Activated CD4-positive, alpha-beta T cell treated with anti-CD3 and anti-CD28 coated beads, Interleukin-2, amount 50 U/mL, for 1 hour (primary cell): Measurements from ENCODE around the gene BCL2.

Experiments
- DNase-seq: peaks from one replicate; pipeline ENCODE4 v3.0.0-alpha.2; 2020

Gene BCL2

DNA sequence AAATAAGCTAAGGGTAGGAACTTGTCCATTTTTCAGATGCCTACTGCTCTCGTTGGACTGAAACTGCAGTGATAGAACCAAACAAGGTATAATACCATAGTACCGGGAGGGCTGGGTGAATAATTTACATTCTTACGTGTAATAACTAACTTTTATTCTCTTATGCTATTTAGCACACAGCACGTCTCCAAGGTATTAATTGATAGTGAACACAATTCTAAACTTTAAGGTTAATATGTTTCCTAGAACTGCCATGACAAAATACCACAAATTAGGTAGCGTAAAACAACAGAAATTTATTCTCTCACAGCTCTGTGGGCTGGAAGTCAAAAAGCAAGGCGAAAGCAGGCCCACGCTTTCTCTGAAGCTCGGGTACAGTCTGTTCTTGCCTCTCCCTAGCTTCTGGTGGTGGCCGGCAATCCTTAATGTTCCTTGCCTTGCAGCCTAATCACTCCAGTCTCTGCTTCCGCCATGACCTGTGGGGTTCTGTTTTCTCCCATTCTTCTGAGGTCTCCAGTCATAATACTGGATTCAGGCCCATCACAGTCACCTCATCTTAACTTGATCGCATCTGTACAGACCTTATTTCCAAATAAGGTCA is 5.6 kb upstream of the BCL2 start:
- DNase-seq = no peak

DNA sequence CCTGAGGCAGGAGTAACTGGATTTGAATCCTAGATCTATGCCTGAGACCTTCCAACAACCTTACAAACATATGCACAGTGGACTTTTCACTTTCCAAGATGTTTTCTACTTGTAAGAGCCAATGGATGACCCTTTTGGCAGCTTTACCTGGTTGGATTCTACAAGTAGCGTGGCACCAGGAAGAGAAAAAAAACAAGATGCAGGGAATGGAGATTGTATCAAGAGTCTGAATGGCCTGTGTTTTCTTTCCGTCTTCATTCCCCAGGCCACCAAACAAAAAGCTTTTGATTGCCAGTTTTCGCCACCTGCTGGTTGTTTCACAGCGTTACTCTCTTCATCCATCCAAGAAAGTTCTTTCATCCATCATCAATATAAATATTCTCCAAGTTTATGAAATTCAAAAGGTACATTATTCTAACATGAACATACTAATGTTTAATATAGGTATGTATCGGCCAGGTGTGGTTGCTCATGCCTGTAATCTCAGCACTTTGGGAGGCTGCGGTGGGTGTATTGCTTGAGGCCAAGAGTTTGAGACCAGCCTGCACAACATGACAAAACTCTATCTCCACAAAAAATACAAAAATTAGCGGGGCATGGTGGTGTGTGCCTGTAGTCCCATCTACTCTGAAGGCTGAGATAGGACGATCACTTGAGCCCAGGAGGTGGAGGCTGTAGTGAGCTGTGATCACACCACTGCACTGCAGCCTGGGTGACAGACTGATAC is 3.5 kb upstream of the BCL2 start:
- DNase-seq = peak; percentile 46

DNA sequence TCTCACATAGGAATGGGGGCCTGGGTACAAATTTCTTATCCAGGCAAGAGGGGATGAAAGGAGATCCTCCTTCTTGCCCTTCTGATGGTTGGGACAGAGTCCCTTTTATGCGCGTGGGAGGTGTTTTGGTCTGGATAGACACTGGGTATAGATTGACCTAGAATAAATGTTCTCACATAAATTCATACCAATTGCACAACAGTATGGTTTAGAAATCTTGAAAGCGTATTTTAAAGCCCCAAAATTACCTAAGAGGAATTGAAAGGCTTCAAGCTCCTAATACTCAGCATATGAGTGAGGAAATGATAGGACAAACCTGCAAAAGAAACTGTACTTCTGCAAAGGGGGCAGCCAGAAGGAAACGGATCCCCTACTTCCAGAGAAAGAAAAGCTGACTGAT is 2.6 kb upstream of the BCL2 start:
- no peak for DNase-seq

DNA sequence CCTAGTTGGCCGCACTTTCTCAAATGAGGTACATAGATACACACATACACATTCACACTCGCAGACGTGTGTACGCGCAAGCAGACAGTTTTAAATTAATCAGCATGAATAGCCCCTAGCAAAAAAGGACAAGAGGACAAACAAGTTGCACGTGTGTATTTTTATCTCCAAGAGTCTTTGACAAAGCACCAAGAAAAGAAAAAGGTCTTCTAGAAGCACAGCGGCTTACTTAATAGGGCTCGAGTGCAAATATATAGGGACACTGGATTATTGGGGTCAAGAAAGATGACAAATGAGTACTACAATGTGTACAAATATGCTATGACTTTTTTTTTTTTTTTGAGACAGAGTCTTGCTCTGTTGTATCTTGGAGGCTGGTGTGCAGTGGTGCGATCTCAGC is 1.7 kb upstream of the BCL2 start:
- no peak for DNase-seq

DNA sequence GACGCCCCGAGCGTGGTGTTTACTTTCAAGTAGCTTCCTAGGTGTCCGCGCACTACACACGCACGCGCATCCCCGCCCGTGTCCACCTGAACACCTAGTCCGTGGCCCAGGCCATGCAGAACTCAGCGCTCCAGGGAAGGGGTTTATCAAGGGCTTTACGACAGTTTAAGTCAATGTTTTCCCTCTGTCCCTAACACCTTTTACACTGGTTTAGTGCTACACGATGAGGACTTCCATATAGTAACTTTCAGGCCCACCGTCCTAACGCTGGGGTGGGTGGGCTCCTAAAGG is 1.4 kb upstream of the BCL2 start:
- DNase-seq = no peak

DNA sequence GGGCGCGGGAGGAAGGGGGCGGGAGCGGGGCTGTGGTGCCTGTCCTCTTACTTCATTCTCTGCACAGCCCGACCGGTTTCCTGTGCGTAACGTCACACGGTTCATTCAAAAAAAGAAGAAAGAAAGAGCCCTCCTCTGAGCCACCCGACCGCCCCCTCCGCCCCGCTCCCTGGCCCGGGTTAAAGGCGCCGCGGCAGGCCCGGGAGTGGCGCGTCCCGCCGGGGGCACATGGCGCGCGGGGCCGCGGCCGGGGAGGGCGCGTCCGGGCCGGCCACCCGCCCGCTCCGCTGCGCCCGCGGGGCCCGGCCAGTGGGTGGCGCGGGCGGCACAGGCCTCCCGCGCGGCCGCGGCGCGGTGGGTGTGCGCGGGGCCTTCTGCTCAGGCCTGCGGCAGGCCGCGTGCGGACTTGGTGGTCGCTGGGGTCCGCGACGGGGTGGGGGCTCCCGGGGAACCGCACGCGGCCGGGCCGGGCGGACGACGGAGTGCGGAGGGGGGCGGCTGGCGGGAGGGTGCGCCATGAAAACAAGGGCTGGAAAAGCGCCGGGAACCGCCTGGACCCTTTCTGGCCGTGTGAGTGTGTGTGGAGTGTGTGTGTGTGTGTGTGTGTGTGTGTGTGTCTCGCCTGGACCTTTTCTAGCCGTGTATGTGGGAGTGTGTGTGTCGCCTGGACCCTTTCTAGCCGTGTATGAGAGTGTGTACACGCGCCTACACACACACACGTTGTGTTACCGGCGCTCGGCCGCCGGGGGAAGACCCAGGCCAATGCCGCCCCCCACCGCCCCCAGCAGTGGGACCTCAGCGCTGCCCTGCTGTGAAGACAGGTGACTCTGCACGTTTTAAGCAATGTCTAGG is 780 bp upstream of the BCL2 start:
- DNase-seq = peak; percentile 84

DNA sequence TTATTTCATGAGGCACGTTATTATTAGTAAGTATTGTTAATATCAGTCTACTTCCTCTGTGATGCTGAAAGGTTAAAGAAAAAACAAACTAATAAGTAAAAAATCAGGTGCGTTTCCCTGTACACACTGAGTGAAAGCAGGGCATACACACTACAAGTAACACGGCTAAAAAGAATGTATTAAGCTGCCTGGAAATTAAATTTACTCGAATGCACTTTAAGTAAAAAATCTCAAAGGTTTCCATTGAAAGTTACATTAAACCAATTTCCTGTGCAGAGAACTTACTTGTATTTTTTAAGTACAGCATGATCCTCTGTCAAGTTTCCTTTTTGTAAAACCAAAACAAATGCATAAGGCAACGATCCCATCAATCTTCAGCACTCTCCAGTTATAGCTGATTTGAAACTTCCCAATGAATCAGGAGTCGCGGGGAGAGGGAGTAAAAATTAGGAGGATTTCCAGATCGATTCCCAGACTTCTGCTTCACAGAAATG is 633 bp downstream of the BCL2 start:
- DNase-seq = no peak

DNA sequence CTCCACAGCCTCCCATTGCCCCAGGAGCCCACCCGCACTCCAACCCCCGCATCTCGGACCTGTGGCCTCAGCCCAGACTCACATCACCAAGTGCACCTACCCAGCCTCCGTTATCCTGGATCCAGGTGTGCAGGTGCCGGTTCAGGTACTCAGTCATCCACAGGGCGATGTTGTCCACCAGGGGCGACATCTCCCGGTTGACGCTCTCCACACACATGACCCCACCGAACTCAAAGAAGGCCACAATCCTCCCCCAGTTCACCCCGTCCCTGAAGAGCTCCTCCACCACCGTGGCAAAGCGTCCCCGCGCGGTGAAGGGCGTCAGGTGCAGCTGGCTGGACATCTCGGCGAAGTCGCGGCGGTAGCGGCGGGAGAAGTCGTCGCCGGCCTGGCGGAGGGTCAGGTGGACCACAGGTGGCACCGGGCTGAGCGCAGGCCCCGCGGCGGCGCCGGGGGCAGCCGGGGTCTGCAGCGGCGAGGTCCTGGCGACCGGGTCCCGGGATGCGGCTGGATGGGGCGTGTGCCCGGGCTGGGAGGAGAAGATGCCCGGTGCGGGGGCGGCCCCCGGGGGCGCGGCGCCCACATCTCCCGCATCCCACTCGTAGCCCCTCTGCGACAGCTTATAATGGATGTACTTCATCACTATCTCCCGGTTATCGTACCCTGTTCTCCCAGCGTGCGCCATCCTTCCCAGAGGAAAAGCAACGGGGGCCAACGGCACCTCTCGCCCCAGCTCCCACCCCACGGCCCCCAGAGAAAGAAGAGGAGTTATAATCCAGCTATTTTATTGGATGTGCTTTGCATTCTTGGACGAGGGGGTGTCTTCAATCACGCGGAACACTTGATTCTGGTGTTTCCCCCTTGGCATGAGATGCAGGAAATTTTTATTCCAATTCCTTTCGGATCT is 1.3 kb downstream of the BCL2 start:
- peak; percentile 83 for DNase-seq

DNA sequence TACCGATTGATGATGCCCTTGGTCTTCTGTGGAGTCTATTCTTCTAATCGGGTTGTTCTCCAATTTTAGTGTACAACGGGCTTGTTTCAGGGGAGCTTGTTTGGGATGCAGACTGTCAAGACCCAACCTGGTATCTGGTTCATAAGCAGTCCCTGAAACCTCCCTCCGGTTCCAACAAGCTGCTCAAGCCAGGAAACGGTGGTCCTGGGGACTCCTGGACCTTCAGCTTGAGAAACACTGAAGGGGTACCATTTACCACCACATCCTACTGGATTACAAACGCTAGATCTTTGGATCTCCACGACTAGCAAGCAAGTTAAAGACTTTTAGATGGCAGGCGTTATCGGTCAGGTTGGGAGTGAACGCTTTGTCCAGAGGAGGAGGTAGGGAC is 2.0 kb downstream of the BCL2 start:
- no peak for DNase-seq

DNA sequence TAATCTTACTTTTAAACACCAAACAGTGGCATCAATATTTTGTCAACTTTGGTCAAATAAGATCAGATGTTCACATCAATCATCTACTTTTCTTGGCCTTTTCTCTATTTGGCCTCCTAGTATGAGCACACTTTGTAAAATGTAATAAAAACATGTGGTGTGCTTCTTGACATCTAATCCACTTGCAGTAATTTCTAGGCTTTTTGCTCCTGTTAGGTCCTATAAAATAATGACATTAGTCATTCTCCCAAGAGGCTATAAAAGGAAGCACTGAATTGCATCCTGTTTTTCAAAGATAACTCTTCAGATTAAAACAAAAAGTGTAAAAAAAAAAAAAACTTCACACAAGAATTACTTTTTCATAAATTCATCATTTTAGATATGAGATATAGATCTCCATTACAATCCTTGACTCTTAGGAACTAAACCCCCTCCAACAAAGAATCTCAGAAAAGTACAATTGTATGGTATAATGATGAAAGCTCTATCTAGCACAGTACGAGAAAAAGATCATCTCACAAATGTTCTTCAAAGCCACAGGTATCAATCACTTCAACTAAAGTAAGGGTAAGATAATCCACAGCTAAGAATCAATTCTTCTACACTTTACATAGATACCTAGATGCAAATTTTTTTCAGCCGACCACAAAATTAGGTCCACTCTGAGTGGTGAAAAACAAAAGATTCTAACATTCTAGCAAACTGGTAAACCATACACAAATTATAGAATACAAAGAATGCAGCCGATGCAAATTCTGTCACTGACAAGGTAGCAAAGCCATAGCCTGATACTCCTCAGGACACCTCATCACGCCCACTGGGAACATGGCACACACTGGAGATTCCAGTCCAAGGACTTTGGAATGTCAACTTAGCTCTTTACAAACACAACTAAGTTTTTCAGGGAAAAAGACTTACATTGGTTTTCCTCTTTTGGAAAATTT is 2.7 kb downstream of the BCL2 start:
- no peak for DNase-seq

DNA sequence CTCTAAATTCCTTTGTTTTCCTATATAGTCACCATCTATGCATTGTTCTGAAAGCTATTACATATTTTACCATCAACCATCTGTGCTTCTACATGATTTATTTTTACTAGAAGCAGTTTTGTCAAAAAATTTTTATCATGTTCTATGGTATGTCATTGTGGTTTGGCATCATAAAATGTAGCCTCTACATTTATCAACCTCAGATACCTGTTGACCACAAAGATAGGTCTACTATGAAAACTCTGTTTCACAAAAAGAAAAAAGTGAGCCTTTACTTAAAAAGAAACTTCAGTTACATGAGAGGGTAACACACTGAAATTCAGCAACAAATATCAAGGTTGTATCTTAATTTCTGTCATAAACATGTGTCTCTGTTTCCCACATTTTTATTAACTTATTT is 3.7 kb downstream of the BCL2 start:
- DNase-seq = no peak

DNA sequence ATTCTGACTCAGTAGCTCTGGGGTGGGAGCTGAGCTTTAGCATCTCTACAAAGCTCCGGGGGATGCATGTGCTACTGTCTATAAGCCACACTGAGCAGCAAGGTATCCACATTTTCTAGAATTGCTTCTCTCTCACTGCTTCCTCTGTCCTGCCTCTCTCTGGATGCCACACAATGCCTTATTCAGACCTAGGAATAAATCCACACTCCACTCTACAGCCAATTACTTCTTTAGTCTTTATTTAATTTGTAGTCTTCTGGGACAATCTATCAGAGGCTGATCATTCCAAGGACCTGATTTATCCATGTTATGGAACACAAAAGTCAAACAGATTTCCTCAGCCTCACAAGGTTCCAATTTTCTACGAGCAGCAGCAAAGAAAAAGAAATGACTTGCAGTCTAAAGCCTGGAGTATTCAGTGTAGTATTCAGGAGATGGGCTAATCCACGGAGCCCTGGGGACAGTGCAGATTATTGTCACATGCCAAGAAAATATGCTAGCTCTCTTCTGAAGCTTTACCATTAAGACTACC is 4.4 kb downstream of the BCL2 start:
- no peak for DNase-seq

DNA sequence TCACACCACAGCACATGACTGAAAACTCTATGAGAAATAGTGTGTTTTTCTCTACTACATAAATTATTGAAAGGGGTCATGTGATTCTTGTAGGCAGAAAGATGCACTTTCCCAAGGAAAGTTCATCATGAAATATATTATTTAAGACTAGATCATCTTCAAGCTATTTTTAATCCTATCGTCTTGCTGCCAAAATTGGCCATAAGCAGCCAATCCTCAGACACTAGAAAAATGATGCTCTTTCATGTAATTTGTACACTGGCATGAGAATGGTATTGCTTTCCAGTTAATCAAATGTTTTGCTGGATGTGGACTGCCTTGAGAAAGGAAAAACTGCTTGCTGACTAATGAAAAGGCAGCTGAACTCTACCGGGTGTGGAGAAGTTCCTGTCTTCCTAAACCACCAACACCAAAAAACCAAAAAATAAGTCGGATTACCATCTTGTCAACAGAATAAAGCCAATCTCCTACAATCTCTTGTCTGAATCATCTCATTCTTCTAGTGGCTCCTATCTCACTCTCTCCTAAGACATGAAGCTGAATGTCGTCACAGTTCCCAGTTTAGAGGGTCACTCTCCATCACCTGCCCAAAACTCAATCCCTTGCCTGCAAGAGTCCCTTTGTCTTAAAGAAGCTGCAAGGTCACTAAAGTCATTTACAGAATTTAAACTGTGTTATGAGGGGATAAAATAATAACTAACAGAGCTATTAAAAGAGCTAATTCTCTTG is 5.3 kb downstream of the BCL2 start:
- no peak for DNase-seq

DNA sequence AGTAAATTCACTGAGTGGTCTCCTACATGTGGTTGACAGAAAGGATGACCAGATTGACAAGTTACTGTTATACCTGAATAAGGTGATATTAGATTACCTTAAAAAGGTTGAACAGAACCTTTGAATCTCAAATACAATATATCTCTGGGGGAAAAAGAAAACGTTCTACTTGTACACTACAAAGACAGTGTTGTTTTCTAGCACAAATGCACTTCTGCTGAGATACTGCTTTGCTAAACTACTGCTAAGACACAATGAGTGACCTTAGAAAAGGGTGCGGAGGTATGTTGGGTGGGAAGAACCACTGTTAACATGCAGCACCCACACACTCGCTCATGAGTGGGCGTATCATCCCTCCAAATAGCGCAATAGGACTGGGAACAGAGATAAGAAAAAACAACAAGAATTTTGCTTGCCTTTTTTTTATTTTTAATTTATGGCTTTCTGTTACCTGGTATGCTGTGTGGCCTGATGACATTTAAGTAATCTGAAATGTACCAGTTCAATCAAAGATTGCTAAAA is 6.1 kb downstream of the BCL2 start:
- no peak for DNase-seq

DNA sequence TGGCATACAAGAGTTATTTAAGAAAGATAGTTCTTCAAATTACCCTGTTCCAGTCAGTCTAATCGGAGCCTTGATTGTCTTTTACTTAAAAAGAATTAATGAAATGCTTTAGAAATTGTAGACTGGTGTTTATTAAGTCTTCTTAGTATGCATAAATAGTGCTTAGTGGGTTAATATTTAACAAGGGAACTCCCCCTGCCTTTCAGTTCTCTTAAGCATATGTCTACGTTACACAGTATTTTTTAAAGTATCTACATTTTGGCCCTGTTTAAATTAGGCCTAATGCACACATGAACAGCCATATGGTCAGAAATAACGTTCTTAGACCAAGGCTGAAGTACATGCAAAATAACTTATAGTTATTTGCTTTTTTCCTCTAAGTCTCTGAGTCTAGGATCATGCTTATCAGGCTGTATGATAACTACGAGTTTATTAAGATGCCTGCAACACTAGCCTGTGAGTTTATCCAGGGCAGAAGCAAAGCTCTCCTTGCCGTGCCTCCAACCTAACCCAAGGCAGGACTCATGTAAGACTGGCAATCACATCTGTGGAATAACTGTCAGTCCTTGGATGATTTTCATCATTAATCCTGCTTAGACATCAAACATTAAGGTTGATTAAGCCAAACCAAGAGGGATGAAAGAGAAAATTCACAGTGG is 6.7 kb downstream of the BCL2 start:
- no peak for DNase-seq

DNA sequence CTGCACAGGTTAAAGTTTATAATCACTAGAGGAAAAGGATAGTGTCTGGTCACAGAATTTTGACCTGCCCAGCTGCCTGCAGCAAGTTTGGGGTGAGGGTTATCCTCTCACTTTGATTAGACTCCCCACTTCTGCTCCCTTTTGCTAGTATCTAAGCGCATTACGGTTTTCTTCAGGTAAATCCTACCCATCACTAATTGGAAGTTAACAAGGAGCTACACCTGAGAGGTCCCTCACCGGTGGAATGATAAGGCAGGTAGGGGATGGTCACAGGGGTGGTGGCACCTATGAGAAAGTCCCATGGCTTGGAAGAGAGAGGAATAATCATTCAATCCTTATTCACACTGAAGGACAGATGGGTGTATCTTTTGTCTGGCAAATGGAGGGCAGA is 7.6 kb downstream of the BCL2 start:
- DNase-seq = no peak

DNA sequence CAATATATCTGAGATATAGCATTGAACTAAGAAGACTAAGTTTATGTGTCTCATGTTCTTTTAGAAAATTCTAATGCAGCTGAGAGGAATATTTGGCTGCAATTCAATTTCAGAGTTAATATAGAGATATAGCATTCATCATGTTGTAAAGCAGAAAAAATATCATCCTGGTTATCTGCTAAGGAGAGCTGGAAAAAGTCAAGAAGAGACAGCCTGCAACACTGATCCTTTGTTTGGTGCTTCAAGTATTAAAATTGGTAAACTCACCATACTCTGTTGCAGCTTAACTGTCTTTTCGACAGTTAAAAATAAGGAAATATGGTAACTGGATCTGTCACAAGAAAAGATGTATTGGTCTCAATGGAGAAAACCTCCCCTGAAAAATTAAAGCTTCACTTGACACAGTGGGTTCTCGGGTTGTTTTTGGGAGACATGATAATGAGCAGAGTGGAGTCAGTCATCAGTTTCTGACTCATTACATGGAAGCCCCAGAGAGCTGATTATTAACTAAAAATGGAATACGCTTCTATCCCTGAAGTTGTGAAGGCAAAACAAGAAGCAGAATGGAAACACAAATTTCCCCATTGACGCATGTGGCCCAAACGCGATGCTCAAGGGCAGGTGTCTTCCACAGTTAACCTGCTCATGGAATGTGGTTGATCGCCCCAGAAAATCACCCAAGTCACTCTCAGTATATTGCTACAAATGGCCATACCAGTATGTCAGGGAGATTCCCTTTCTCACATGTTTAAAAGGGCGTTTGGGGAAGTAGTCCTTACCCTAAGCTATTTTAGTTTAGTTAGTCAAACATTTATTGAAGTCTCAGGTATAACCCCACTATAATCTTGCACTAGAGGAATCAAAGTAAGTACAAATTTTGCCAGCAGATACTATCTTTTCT is 8.2 kb downstream of the BCL2 start:
- DNase-seq = no peak

DNA sequence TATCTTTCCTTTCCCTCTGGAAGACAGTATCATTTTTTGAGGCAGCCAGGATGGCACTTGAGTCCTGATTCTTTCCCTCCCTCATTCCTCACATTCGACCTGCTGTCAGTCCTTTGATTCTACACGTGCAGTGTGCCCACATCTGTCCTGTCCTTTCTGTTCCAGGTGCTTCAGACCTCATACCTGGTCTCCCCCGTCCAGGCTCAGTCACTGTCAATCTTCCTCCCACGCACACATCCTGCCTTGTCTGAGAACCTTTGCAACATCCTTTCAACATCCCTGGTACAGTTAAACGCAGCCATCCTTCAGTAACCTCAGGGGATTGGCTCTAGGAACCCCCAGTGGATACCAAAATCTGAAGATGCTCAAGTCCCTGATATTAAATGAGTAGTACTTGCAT is 10.1 kb downstream of the BCL2 start:
- peak; percentile 17 for DNase-seq
